GM23248 (cell line): ENCODE measurements around the gene UGT2A2.

Source experiments
- EZH2 ChIP-seq: fragments of 200-600 bp; sonication (generic); IDR thresholded peaks from 2 replicates; pipeline ENCODE4 v1.6.1; 2018; ENCODE audit warnings: antibody characterized with exemption, mild to moderate bottlenecking; ENCODE audit not compliant: insufficient read depth, poor library complexity, severe bottlenecking
- EZH2phosphoT487 ChIP-seq: fragments of 200-600 bp; sonication (generic); IDR thresholded peaks from 2 replicates; pipeline ENCODE4 v1.6.1; 2018; ENCODE audit warnings: antibody characterized with exemption, moderate library complexity, mild to moderate bottlenecking, low read depth; ENCODE audit not compliant: insufficient read depth

GRCh38 chr4:69583543-69583942 is 55.9 kb downstream of the UGT2A2 start:
- TF ChIP-seq EZH2: no peak
- TF ChIP-seq EZH2phosphoT487: no peak
